NCI-H187 (cell line): ENCODE results near the gene THAP12.

Experiments
- DNase-seq, 2 experiments: peaks; one replicate each; lab custom pipeline; 2025; lab: John Stamatoyannopoulos, UW

THAP12 gene

DNA sequence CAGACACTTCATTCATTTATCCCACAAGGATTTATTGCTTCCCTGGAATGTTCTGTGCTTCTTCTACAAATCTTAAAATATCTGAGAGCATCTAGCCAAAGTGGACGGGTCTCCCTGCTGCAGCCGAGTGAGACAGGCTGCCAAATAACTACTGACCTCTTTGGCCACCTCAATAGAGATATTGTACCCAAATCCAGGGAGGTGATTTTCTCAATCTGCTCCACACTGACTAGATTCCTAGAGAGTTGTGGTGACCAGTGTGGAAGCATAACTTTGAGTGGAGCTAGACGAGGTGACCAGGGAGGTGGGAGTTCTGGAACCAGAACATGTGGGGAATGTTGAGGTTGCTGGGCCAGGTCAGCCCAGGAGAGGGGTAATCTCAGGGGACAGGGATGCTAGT, 77.5 kb downstream of the THAP12 start:
- DNase-seq = no peak

DNA sequence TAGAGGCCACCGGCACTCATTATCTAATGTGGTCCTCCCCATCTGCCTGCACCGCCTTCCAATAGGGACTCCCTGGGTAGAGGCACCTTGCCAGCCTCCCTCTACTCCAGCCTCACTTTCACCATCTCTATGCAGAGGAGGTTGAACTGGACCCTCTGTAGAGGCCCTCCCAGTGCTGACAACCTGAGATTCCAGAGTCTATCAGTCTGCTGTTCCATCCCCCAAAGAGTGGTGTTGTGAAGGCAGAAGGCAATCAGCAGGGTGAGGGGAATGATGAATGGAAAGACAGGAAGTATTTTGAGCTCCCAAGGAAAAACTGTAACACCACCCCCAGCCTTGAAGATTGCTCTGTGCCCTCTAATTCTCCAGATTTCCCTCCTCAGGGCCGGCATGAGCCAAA, 77.9 kb downstream of the THAP12 start:
- DNase-seq = no peak
